GM21529 (cell line): ENCODE results near the gene CD37.
"Not testable (repeated sequence)": the region's sequence is repeated elsewhere in the genome, so short reads cannot be mapped to it uniquely, and the experiment has no call there.

Experiments
- ATAC-seq: cut with Tn5 transposase; IDR thresholded peaks from one replicate; pipeline ENCODE4 v1.9.1; 2021; ENCODE audit not compliant: unreplicated experiment

The CD37 gene

GRCh38 chr19:49373174-49373573 lies 38.0 kb downstream of the CD37 start:
- not testable (repeated sequence) for ATAC-seq

GRCh38 chr19:49374665-49375434 lies 39.6 kb downstream of the CD37 start:
- no peak for ATAC-seq

DNA sequence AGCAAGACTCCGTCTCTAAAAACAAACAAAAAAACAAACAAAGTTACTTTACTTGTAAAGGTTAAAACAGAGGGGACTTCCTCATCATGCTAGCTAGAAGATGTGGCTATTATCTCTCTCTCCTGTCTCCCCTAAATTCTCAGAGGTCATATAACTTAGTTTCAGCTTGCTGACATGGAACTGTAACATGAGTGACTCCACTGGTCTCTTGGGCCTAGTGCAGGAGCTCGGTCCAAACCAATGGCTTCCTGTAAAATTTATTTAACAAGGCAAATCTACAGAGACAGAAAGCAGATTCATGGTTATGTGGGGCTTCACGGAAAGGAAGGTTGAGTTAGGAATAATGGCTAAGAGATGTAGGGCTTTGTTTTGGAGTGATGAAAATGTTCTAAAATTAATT lies 43.3 kb downstream of the CD37 start:
- ATAC-seq: no peak

DNA sequence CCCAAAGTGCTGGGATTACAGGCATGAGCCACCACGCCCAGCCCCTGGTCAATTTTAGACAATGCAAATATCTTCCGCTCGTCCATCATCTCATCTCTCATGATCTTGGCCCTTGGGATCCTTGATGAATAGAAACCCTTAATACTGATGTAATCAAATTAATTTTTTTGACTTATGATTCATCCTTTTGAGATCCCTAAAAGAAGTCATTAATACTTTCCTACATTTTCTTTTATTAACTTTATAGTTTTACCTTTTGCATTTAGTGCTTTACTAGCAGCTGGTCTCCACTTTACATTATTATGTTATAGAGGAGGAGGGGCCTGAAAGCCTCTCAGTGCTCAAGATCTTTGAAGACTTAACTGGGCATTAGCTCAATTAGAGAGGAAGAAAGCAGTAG lies 45.2 kb downstream of the CD37 start:
- ATAC-seq: no peak

DNA sequence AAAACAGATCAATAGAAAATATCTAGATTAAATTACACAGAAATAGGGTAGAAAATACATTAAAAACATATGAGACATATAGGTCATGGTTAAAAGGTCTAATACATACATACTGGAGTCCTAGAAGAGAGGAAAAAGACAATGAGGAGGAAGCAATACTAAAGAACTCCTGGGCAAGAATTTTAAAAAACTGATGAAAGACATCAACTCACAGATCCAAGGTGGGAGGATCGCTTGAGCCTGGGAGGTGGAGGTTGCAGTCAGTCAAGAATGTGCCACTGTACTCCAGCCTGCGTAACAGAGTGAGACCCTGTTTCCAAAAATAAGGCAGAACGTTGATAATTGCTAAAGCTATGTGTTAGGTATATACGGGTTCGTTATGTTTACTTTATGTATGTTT lies 47.4 kb downstream of the CD37 start:
- ATAC-seq: no peak

GRCh38 chr19:49383599-49383998 lies 48.4 kb downstream of the CD37 start:
- no peak for ATAC-seq

DNA sequence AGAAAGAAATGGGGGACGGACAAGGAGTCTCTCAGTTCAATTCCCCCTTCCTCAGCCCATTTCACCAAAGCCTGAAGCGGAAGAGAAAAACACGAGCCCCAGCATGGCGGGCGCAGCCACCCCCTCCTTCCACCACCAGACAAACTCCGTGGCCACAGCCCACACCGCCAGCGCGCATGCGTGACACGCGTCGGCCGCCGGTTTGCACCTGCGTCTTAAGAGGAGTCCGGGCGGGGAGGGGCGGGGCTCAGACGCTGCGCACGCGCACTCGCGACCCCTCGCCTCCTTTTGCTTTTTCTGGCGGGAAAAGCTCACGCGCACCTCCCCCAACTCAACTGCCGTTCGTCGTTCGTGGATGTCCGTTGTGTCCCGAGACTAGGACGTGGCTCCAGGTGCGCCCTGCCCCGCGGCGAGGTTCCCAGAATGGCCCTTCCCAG lies 52.7 kb downstream of the CD37 start, which contains the start of gene KASH5:
TSS of gene KASH5 (plus strand) at position 314 of the 437 bp plus-strand sequence. CDS start 2,635 bp downstream, outside the sequence.
- no peak for ATAC-seq

DNA sequence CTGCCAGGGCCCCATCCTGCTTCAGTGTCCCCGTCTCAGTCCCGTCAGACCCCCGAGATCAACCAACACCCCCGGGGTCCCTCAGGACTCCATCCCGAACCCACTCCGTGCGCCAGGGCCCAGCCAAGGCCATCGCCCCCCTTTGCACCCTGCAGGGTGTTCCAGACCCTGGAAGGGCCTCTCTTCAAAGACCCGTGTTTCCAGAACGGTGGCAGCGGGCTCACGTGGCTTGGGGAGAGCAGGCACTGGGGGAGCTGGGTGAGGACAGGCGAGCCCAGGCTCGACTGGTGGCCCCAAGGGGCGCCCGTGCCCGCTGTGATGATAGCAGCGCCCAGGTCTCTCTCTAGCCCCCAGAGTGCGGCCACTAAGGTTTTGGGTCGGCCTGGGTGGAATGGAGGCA lies 54.2 kb downstream of the CD37 start:
- no peak for ATAC-seq
